GM12878 (cell line): Measurements from ENCODE around the gene CPVL. TPM values are rescaled to one million over a fixed set of nuclear protein-coding genes. Genes with fewer than 3 reads are reported as not detected.

Experiments used
- ATAC-seq: fragments of 200-7000 bp; cut with Tn5 transposase; 3 replicates; pipeline ENCODE4 v1.9.1; 2020; ENCODE audit warnings: mild to moderate bottlenecking, moderate library complexity
- BruUV-seq: library from RNA; stranded (reverse); fragments of 400-500 nt; replicated peaks from 2 replicates; lab custom pipeline; 2021; lab: Mats Ljungman, UMichigan
- CTCF ChIA-PET: fragments of 300-600 bp; sonication (Branson Sonifier 250); formaldehyde crosslinking; extraction: SDS; loops from one replicate; lab custom pipeline; 2021; ENCODE audit warnings: inconsistent platforms; lab: Yijun Ruan, JAX
- POLR2A ChIA-PET: fragments of 350-600 bp; formaldehyde crosslinking; extraction: SDS; loops from one replicate; lab custom pipeline; 2021; ENCODE audit warnings: inconsistent platforms; lab: Charles Lee
- RAD21 ChIA-PET: fragments of 300-600 bp; sonication (Branson Sonifier 250); formaldehyde crosslinking; loops from one replicate; lab custom pipeline; 2023; ENCODE audit warnings: antibody characterized with exemption; ENCODE audit not compliant: unreplicated experiment; lab: Charles Lee
- SMC1A ChIA-PET: fragments of 300-600 bp; sonication (Branson Sonifier 250); formaldehyde crosslinking; loops from one replicate; lab custom pipeline; 2023; ENCODE audit not compliant: unreplicated experiment, uncharacterized antibody; lab: Charles Lee
- DNase-seq: peaks from one replicate; pipeline ENCODE4 v3.0.0-alpha.2; 2011; ENCODE audit warnings: low read depth, low spot score
- FAIRE-seq: peaks from 3 replicates; lab custom pipeline; 2011; peaks lifted over from hg19 to GRCh38; lab: Jason Lieb, UNC
- H2AFZ ChIP-seq: 2 replicates; pipeline ENCODE4 v1.6.0; 2011; ENCODE audit warnings: low read depth, low read length, control low read depth; ENCODE audit not compliant: control insufficient read depth
- H3K27ac ChIP-seq: 2 replicates; pipeline ENCODE4 v1.5.1; 2011; ENCODE audit warnings: control low read depth; ENCODE audit not compliant: control insufficient read depth, insufficient read depth
- H3K27me3 ChIP-seq, 2 experiments: replicated peaks in 1 of 2; 2 replicates each; pipeline versions ENCODE4 v1.6.0 to v1.6.1; 2011; ENCODE audit warnings: low read length in 1 of 2; ENCODE audit not compliant: control insufficient read depth in 2 of 2, insufficient read depth in 2 of 2
- H3K36me3 ChIP-seq, 2 experiments: 2 replicates each; pipeline ENCODE4 v1.5.1; 2011; ENCODE audit warnings: low read length in 1 of 2; ENCODE audit not compliant: control insufficient read depth in 2 of 2, insufficient read depth in 2 of 2
- H3K4me1 ChIP-seq: 2 replicates; pipeline ENCODE4 v1.6.1; 2011; ENCODE audit warnings: mild to moderate bottlenecking, low read length, moderate library complexity, mixed read lengths; ENCODE audit not compliant: control insufficient read depth, insufficient read depth
- H3K4me2 ChIP-seq: 2 replicates; pipeline ENCODE4 v1.6.0; 2011; ENCODE audit warnings: control low read depth; ENCODE audit not compliant: control insufficient read depth, insufficient read depth
- H3K4me3 ChIP-seq: fragments of 200-600 bp; sonication (generic); 2 replicates; pipeline ENCODE4 v1.5.1; 2016
- H3K79me2 ChIP-seq: 2 replicates; pipeline ENCODE4 v1.6.0; 2011; ENCODE audit warnings: low read length; ENCODE audit not compliant: control insufficient read depth, insufficient read depth
- H3K9ac ChIP-seq: 2 replicates; pipeline ENCODE4 v1.8.0; 2011; ENCODE audit warnings: low read length, control low read depth, mixed read lengths; ENCODE audit not compliant: control insufficient read depth, insufficient read depth
- H3K9me3 ChIP-seq: replicated peaks from 3 replicates; pipeline ENCODE4 v1.5.1; 2011; ENCODE audit warnings: mild to moderate bottlenecking, low read length; ENCODE audit not compliant: control insufficient read depth, insufficient read depth
- H4K20me1 ChIP-seq: 2 replicates; pipeline ENCODE4 v1.6.0; 2011; ENCODE audit not compliant: control insufficient read depth, insufficient read depth
- FOXK2 ChIP-seq: fragments of 450-650 bp; IDR thresholded peaks from 2 replicates; pipeline ENCODE4 v1.6.1; 2017; ENCODE audit warnings: mild to moderate bottlenecking, moderate library complexity
- HDAC2 ChIP-seq: fragments of 200-600 bp; sonication (generic); IDR thresholded peaks from 2 replicates; pipeline ENCODE4 v1.6.1; 2017
- MYC ChIP-seq: IDR thresholded peaks from 2 replicates; pipeline ENCODE4 v1.6.1; 2011; ENCODE audit warnings: mild to moderate bottlenecking, low read length, moderate library complexity, inconsistent platforms; ENCODE audit not compliant: insufficient read depth, insufficient replicate concordance, insufficient read length, severe bottlenecking
- NFYB ChIP-seq: IDR thresholded peaks from 2 replicates; pipeline ENCODE4 v1.6.1; 2011; ENCODE audit warnings: low read depth, mild to moderate bottlenecking, low read length, improper control_type of control experiment, moderate library complexity; ENCODE audit not compliant: insufficient read depth
- RAD21 ChIP-seq: IDR thresholded peaks from 2 replicates; pipeline ENCODE4 v1.6.1; 2011; ENCODE audit warnings: mild to moderate bottlenecking, low read depth, low read length, moderate library complexity; ENCODE audit not compliant: insufficient read depth
- RCOR1 ChIP-seq: conservative IDR thresholded peaks from 2 replicates; pipeline ENCODE4 v1.6.1; 2012; ENCODE audit warnings: low read depth, low read length, improper control_type of control experiment
- SPI1 ChIP-seq: IDR thresholded peaks from 2 replicates; pipeline ENCODE4 v1.6.1; 2011; ENCODE audit warnings: low read depth, mild to moderate bottlenecking, low read length, moderate library complexity, borderline replicate concordance; ENCODE audit not compliant: insufficient read depth
- ZNF207 ChIP-seq: fragments of 450-650 bp; IDR thresholded peaks from 2 replicates; pipeline ENCODE4 v1.6.1; 2014; ENCODE audit warnings: antibody characterized with exemption, mild to moderate bottlenecking, borderline replicate concordance
- ZNF384 ChIP-seq: IDR thresholded peaks from 2 replicates; pipeline ENCODE4 v1.6.1; 2012; ENCODE audit warnings: low read depth, mild to moderate bottlenecking, low read length, improper control_type of control experiment, borderline replicate concordance
- WGBS: methylation state at CpG from one replicate; pipeline ENCODE4 v1.1.6; 2016; ENCODE audit warnings: low lambda C conversion rate; ENCODE audit not compliant: insufficient replicate concordance, insufficient coverage; ENCODE audit errors: missing lambda C conversion rate; 5-methylcytosine and 5-hydroxymethylcytosine counted together
- in situ Hi-C: fragments of 300-500 bp; cut with MboI; formaldehyde crosslinking; loops from 9 replicates; pipeline ENCODE4 v1.14.3; 2018; ENCODE audit warnings: mixed read lengths
- intact Hi-C: fragments of 100-400 bp; cut with micrococcal nuclease; formaldehyde crosslinking; loops from one replicate; pipeline ENCODE4 v1.14.2; 2022; ENCODE audit not compliant: unreplicated experiment
- polyA plus RNA-seq, 11 experiments: library from polyadenylated mRNA; depleted of rRNA in 4 of 11; unstranded in 6 of 11; stranded (reverse) in 5 of 11; fragments of >200 nt; fragmentation: Nextera tagmentation in 4 of 11; fragmentation: Illumina TruSeq in 1 of 11; extraction: Ambion mirVana in 4 of 11; extraction: Trizol in 1 of 11; gene quantifications; 1 replicate in 1 of 11; 2 replicates in 10 of 11; pipeline versions ENCODE4 v1.2.1 to v1.2.3, GENCODE V29; 2011 to 2016; ENCODE audit warnings: inconsistent platforms in 2 of 11, missing spikeins in 2 of 11, low read depth in 1 of 11
- total RNA-seq, 4 experiments: library from RNA; depleted of rRNA in 3 of 4; stranded (reverse); fragments of >200 nt in 3 of 4; fragmentation: Illumina TruSeq in 1 of 4; extraction: Trizol in 1 of 4; gene quantifications; 2 replicates each; pipeline versions ENCODE4 v1.2.1 to v1.2.3, GENCODE V29; 2013 to 2021

The CPVL gene
- total and polyA plus RNA-seq, 10 of the 15 experiments (the other 5 are each of a cell fraction or from before 2014, with no cell fraction given): 0.59 TPM; not detected in 9

- CTCF ChIA-PET: interaction anchor here (0.8 kb wide), 1 partner anchor 31 kb away, joined by 3 read pairs; no protein-coding TSS in a partner anchor
- TF ChIP-seq ZNF384 (no peak), ZNF207 (no peak), SPI1 (no peak), MYC (no peak), HDAC2 (no peak), FOXK2 (no peak), RAD21 (no peak), NFYB (no peak), RCOR1 (no peak)
- POLR2A ChIA-PET: no interaction called here
- SMC1A ChIA-PET: interaction anchor here (1.0 kb wide), 1 partner anchor 25 kb away, joined by 3 read pairs; no protein-coding TSS in a partner anchor
- Histone ChIP-seq H2AFZ (no peak overlapping the region), H3K4me1 (no peaks in the 10 kb centered on the region), H3K79me2 (no peaks in the 10 kb centered on the region), H3K27me3 (peaks cover 0 to 1% of the 10 kb centered on the region in 2 experiments; a peak in 1 of 4 replicates), H3K27ac (no peak overlapping the region), H3K4me2 (no peak overlapping the region), H3K9ac (no peak overlapping the region), H3K4me3 (no peak overlapping the region; the same call in 1 of the 2 replicates), H3K36me3 (no peaks in the 10 kb centered on the region), H4K20me1 (no peaks in the 10 kb centered on the region), H3K9me3 (no peaks in the 10 kb centered on the region)
- DNase-seq (no peak), FAIRE-seq (no peak), ATAC-seq (no peak)
- 36% methylated on average over 4 of the region's 4 CpGs for WGBS
- no TSS peak for BruUV-seq
- RAD21 ChIA-PET: no interaction called here
- intact Hi-C loops (no loop called here), in situ Hi-C loops (no loop called here)
These were observed 67.8 kb downstream of the CPVL start for GRCh38 chr7:29078311-29079260.
